Gastroesophageal sphincter (tissue), 4 donors: ENCODE measurements around the gene EGLN2. TPM values are rescaled to one million over a fixed set of nuclear protein-coding genes. Genes with fewer than 3 reads are reported as not detected.

Source experiments
- ATAC-seq: fragments of 150-250 bp; one replicate; pipeline ENCODE4 v1.9.1; 2016; ENCODE audit warnings: mild to moderate bottlenecking, moderate library complexity
- H3K27ac ChIP-seq, 4 donors: fragments of 200-600 bp; sonication (generic) in 3 of 4; 1 replicate in 3 of 4; 2 replicates in 1 of 4; pipeline ENCODE4 v1.5.1; 2016 to 2019
- H3K27me3 ChIP-seq: fragments of 200-600 bp; sonication (generic); one replicate; pipeline ENCODE4 v1.5.1; 2019
- H3K36me3 ChIP-seq, 2 donors: fragments of 200-600 bp; sonication (generic); one replicate each; pipeline ENCODE4 v1.5.1; 2019; ENCODE audit warnings: control low read depth in 1 of 2
- H3K4me1 ChIP-seq, 3 donors: fragments of 200-600 bp; sonication (generic); 1 replicate in 2 of 3; 2 replicates in 1 of 3; pipeline ENCODE4 v1.5.1; 2016 to 2019; ENCODE audit warnings: control low read depth in 2 of 3
- H3K4me3 ChIP-seq, 2 donors: fragments of 200-600 bp; sonication (generic); one replicate each; pipeline ENCODE4 v1.5.1; 2019; ENCODE audit warnings: mild to moderate bottlenecking in 1 of 2, moderate library complexity in 1 of 2
- H3K9me3 ChIP-seq, 3 donors: fragments of 200-600 bp; sonication (generic); one replicate each; pipeline ENCODE4 v1.5.1; 2017 to 2019; ENCODE audit warnings: control low read depth in 2 of 3
- CTCF ChIP-seq, 4 experiments: fragments of 200-600 bp in 2 of 4; fragments of 450-650 bp in 2 of 4; sonication (generic) in 1 of 4; IDR thresholded peaks; one replicate each; pipeline ENCODE4 v1.5.1; 2017 to 2019; ENCODE audit warnings: antibody characterized with exemption in 4 of 4, mild to moderate bottlenecking in 2 of 4, moderate library complexity in 2 of 4
- EP300 ChIP-seq: sonication (generic); formaldehyde crosslinking; IDR thresholded peaks from one replicate; pipeline ENCODE4 v1.6.1; 2017; ENCODE audit warnings: antibody characterized with exemption, mild to moderate bottlenecking
- POLR2A ChIP-seq, 2 donors: fragments of 450-650 bp; IDR thresholded peaks; one replicate each; pipeline ENCODE4 v1.6.1; 2017; ENCODE audit warnings: antibody characterized with exemption in 2 of 2, mild to moderate bottlenecking in 2 of 2, moderate library complexity in 1 of 2
- POLR2AphosphoS5 ChIP-seq: sonication (generic); formaldehyde crosslinking; IDR thresholded peaks from one replicate; pipeline ENCODE4 v1.6.1; 2017; ENCODE audit warnings: antibody characterized with exemption
- WGBS, 2 donors: methylation state at CpG; one replicate each; pipeline ENCODE4 v1.1.5; 2018; ENCODE audit warnings: low coverage in 1 of 2; 5-methylcytosine and 5-hydroxymethylcytosine counted together
- total RNA-seq, 4 donors: library from RNA; depleted of rRNA; stranded (reverse); fragments of >200 nt; gene quantifications; one replicate each; pipeline ENCODE4 v1.1.0, GENCODE V29; 2016

The EGLN2 gene
- 100 to 1,000 TPM in 3 of 4 donors, 10 to 100 TPM in 1; 99.1 to 115 (median 107) TPM for total RNA-seq

GRCh38 chr19:40798683-40799557 lies at the start of gene EGLN2:
Gene EGLN2 (plus strand): TSS chr19:40799191. CDS start chr19:40800573, 1,382 bp downstream.
- TF ChIP-seq EP300 (no peak), CTCF (IDR thresholded peaks at IDR 0.05) (no peak), POLR2AphosphoS5 (peak; percentile 78), POLR2A (IDR thresholded peaks at IDR 0.05) (peak; percentile 63 to 74)
- H3K9me3 ChIP-seq = no peaks in the 10 kb centered on the region
- 0% methylated on average over 2 to 3 of the region's 110 CpGs for WGBS, 2 donors
- peaks cover 13 to 53% (median 40%) of the 10 kb centered on the region in 3 donors for H3K4me1 ChIP-seq
- peak within 1 kb of the TSS; percentile 76 to 99 (median 96) for H3K27ac ChIP-seq
- no peaks in the 10 kb centered on the region for H3K27me3 ChIP-seq
- peak; percentile 91 for ATAC-seq
- H3K4me3 ChIP-seq = peak within 1 kb of the TSS; percentile 85 to 97
- peaks cover 0 to 21% of the 10 kb centered on the region in 2 donors for H3K36me3 ChIP-seq

GRCh38 chr19:40750058-40750873 lies 48.7 kb upstream of the EGLN2 start, which contains the start of gene ACTMAP:
Gene ACTMAP (minus strand): TSS chr19:40750477. CDS start chr19:40749803, 674 bp downstream.
- Histone ChIP-seq H3K36me3 (peaks cover 0 to 2% of the 10 kb centered on the region in 2 donors), H3K4me1 (peaks cover 0 to 51% (median 23%) of the 10 kb centered on the region in 3 donors), H3K9me3 (no peaks in the 10 kb centered on the region), H3K27ac (peak within 1 kb of the TSS; percentile 88 to 94 (median 90)), H3K27me3 (no peaks in the 10 kb centered on the region), H3K4me3 (peak within 1 kb of the TSS; percentile 68 to 74)
- TF ChIP-seq POLR2AphosphoS5 (peak; percentile 85), EP300 (no peak), POLR2A (IDR thresholded peaks at IDR 0.05) (peak; percentile 41 to 50), CTCF (IDR thresholded peaks at IDR 0.05) (no peak)
- 0 to 1% methylated on average over 5 to 30 of the region's 43 CpGs for WGBS, 2 donors
- peak; percentile 96 for ATAC-seq

GRCh38 chr19:40750874-40751537 lies 48.0 kb upstream of the EGLN2 start, which contains the start of gene SNRPA:
Gene SNRPA (plus strand): TSS chr19:40751203. CDS start chr19:40751409, 206 bp downstream.
- Histone ChIP-seq H3K4me1 (peaks cover 0 to 58% (median 28%) of the 10 kb centered on the region in 3 donors), H3K27ac (peak within 1 kb of the TSS; percentile 88 to 94 (median 90)), H3K27me3 (no peaks in the 10 kb centered on the region), H3K36me3 (peaks cover 0 to 9% of the 10 kb centered on the region in 2 donors), H3K4me3 (peak within 1 kb of the TSS; percentile 68 to 74), H3K9me3 (no peaks in the 10 kb centered on the region)
- WGBS, 2 donors = 0% methylated on average over 4 to 23 of the region's 46 CpGs
- TF ChIP-seq EP300 (no peak), CTCF (IDR thresholded peaks at IDR 0.05) (no peak), POLR2A (IDR thresholded peaks at IDR 0.05) (peak; percentile 78 to 79), POLR2AphosphoS5 (peak; percentile 93)
- peak; percentile 88 for ATAC-seq

GRCh38 chr19:40752257-40752781 lies 46.7 kb upstream of the EGLN2 start:
- H3K27ac ChIP-seq = peak overlapping the region in 3 of 4 donors; percentile 90 to 94 (median 91)
- no peaks in the 10 kb centered on the region for H3K27me3 ChIP-seq
- peak overlapping the region; percentile 61 to 68 for H3K4me3 ChIP-seq
- 61 to 81% methylated on average over 6 to 12 of the region's 12 CpGs for WGBS, 2 donors
- TF ChIP-seq CTCF (IDR thresholded peaks at IDR 0.05) (no peak), POLR2AphosphoS5 (no peak)
- H3K4me1 ChIP-seq = peaks cover 0 to 71% (median 28%) of the 10 kb centered on the region in 3 donors
- no peaks in the 10 kb centered on the region for H3K9me3 ChIP-seq
- ATAC-seq = no peak
- peaks cover 0 to 22% of the 10 kb centered on the region in 2 donors for H3K36me3 ChIP-seq
